Gastroesophageal sphincter (tissue), 3 donors: ENCODE results near the gene TCF25.
"Not testable (repeated sequence)": the region's sequence is repeated elsewhere in the genome, so short reads cannot be mapped to it uniquely, and the experiment has no call there.

Experiments used
- EP300 ChIP-seq: sonication (generic); formaldehyde crosslinking; IDR thresholded peaks from one replicate; pipeline ENCODE4 v1.6.1; 2017; ENCODE audit warnings: antibody characterized with exemption, mild to moderate bottlenecking
- POLR2A ChIP-seq, 2 donors: fragments of 450-650 bp; IDR thresholded peaks; one replicate each; pipeline ENCODE4 v1.6.1; 2017; ENCODE audit warnings: antibody characterized with exemption in 2 of 2, mild to moderate bottlenecking in 2 of 2, moderate library complexity in 1 of 2
- POLR2AphosphoS5 ChIP-seq: sonication (generic); formaldehyde crosslinking; IDR thresholded peaks from one replicate; pipeline ENCODE4 v1.6.1; 2017; ENCODE audit warnings: antibody characterized with exemption
- TF ChIP-seq, protein P1 (sequence below), 4 experiments: fragments of 200-600 bp in 2 of 4; fragments of 450-650 bp in 2 of 4; sonication (generic) in 1 of 4; IDR thresholded peaks; one replicate each; pipeline ENCODE4 v1.5.1; 2017 to 2019; ENCODE audit warnings: antibody characterized with exemption in 4 of 4, mild to moderate bottlenecking in 2 of 4, moderate library complexity in 2 of 4

DNA sequence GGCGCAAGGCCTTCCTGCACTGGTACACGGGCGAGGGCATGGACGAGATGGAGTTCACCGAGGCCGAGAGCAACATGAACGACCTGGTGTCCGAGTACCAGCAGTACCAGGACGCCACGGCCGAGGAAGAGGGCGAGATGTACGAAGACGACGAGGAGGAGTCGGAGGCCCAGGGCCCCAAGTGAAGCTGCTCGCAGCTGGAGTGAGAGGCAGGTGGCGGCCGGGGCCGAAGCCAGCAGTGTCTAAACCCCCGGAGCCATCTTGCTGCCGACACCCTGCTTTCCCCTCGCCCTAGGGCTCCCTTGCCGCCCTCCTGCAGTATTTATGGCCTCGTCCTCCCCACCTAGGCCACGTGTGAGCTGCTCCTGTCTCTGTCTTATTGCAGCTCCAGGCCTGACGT, 62.2 kb downstream of the TCF25 start:
- not testable (repeated sequence) for TF ChIP-seq EP300; POLR2A (IDR thresholded peaks at IDR 0.05); POLR2AphosphoS5
- TF ChIP-seq, protein P1, sequence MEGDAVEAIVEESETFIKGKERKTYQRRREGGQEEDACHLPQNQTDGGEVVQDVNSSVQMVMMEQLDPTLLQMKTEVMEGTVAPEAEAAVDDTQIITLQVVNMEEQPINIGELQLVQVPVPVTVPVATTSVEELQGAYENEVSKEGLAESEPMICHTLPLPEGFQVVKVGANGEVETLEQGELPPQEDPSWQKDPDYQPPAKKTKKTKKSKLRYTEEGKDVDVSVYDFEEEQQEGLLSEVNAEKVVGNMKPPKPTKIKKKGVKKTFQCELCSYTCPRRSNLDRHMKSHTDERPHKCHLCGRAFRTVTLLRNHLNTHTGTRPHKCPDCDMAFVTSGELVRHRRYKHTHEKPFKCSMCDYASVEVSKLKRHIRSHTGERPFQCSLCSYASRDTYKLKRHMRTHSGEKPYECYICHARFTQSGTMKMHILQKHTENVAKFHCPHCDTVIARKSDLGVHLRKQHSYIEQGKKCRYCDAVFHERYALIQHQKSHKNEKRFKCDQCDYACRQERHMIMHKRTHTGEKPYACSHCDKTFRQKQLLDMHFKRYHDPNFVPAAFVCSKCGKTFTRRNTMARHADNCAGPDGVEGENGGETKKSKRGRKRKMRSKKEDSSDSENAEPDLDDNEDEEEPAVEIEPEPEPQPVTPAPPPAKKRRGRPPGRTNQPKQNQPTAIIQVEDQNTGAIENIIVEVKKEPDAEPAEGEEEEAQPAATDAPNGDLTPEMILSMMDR (IDR thresholded peaks at IDR 0.05) = not testable (repeated sequence)
